KMS-11 (cell line): ENCODE measurements around the gene ZNF580.

Experiments used
- H2AFZ ChIP-seq: fragments of 200-600 bp; sonication (generic); 2 replicates; pipeline ENCODE4 v1.6.1; 2016; ENCODE audit warnings: antibody characterized with exemption, mixed run types, low read depth
- H3K27ac ChIP-seq: fragments of 200-600 bp; sonication (generic); 2 replicates; pipeline ENCODE4 v1.6.1; 2016; ENCODE audit warnings: mild to moderate bottlenecking, mixed run types
- H3K27me3 ChIP-seq: fragments of 200-600 bp; sonication (generic); 2 replicates; pipeline ENCODE4 v1.6.1; 2017; ENCODE audit warnings: mild to moderate bottlenecking, low read depth, mixed run types, moderate library complexity; ENCODE audit not compliant: insufficient read depth
- H3K36me3 ChIP-seq: fragments of 200-600 bp; sonication (generic); 2 replicates; pipeline ENCODE4 v1.6.1; 2017; ENCODE audit warnings: mild to moderate bottlenecking, mixed run types; ENCODE audit not compliant: insufficient read depth
- H3K4me1 ChIP-seq: fragments of 200-600 bp; sonication (generic); 2 replicates; pipeline ENCODE4 v1.6.1; 2016; ENCODE audit warnings: mild to moderate bottlenecking, low read depth, mixed run types; ENCODE audit not compliant: poor library complexity, severe bottlenecking
- H3K4me2 ChIP-seq: fragments of 200-600 bp; sonication (generic); 2 replicates; pipeline ENCODE4 v1.7.0; 2016; ENCODE audit warnings: mild to moderate bottlenecking, mixed run types
- H3K4me3 ChIP-seq: fragments of 200-600 bp; sonication (generic); IDR thresholded peaks from 2 replicates; pipeline ENCODE4 v1.6.1; 2017; ENCODE audit warnings: low read depth, low read length, mixed read lengths; ENCODE audit not compliant: insufficient read depth
- H3K79me2 ChIP-seq: fragments of 200-600 bp; sonication (generic); 2 replicates; pipeline ENCODE4 v1.6.1; 2016; ENCODE audit warnings: low read depth, mixed run types; ENCODE audit not compliant: insufficient read depth
- H3K9ac ChIP-seq: fragments of 200-600 bp; sonication (generic); 2 replicates; pipeline ENCODE4 v1.6.1; 2016; ENCODE audit warnings: mild to moderate bottlenecking, mixed run types
- H4K20me1 ChIP-seq: fragments of 200-600 bp; sonication (generic); 2 replicates; pipeline ENCODE4 v1.6.1; 2016; ENCODE audit warnings: mild to moderate bottlenecking, mixed run types; ENCODE audit not compliant: insufficient read depth
- CTCF ChIP-seq: fragments of 200-600 bp; sonication (generic); conservative IDR thresholded peaks from 2 replicates; pipeline ENCODE4 v1.6.1; 2017; ENCODE audit warnings: low read depth, mild to moderate bottlenecking, antibody characterized with exemption, low read length, moderate library complexity, mixed read lengths

Gene ZNF580

GRCh38 chr19:55621205-55621672 lies 19.6 kb upstream of the ZNF580 start:
- Histone ChIP-seq H3K4me2 (no peak overlapping the region), H4K20me1 (no peaks in the 10 kb centered on the region), H3K27me3 (no peaks in the 10 kb centered on the region), H3K9ac (no peak overlapping the region), H2AFZ (no peak overlapping the region), H3K4me1 (peaks cover 15% of the 10 kb centered on the region), H3K36me3 (no peaks in the 10 kb centered on the region), H3K4me3 (no peak overlapping the region), H3K79me2 (no peaks in the 10 kb centered on the region), H3K27ac (no peak overlapping the region)
- no peak for TF ChIP-seq CTCF

- Histone ChIP-seq H3K9ac (no peak overlapping the region), H2AFZ (no peak overlapping the region), H3K4me3 (no peak overlapping the region), H3K27ac (no peak overlapping the region), H3K36me3 (no peaks in the 10 kb centered on the region), H3K79me2 (no peaks in the 10 kb centered on the region), H3K4me2 (no peak overlapping the region), H4K20me1 (no peaks in the 10 kb centered on the region), H3K4me1 (peaks cover 15% of the 10 kb centered on the region), H3K27me3 (no peaks in the 10 kb centered on the region)
- no peak for TF ChIP-seq CTCF
These were observed 19.1 kb upstream of the ZNF580 start for GRCh38 chr19:55621673-55622231.

- H3K27ac ChIP-seq = no peak overlapping the region
- peaks cover 15% of the 10 kb centered on the region for H3K4me1 ChIP-seq
- no peak overlapping the region for H3K4me2 ChIP-seq
- TF ChIP-seq CTCF = no peak
- no peaks in the 10 kb centered on the region for H3K79me2 ChIP-seq
- H3K9ac ChIP-seq = no peak overlapping the region
- no peaks in the 10 kb centered on the region for H4K20me1 ChIP-seq
- H3K4me3 ChIP-seq = no peak overlapping the region
- no peaks in the 10 kb centered on the region; the same call in 1 of the 2 replicates for H3K27me3 ChIP-seq
- H2AFZ ChIP-seq = no peak overlapping the region
- H3K36me3 ChIP-seq = no peaks in the 10 kb centered on the region
These were observed 18.4 kb upstream of the ZNF580 start for GRCh38 chr19:55622242-55622969.

- Histone ChIP-seq H3K4me1 (peaks cover 15% of the 10 kb centered on the region), H4K20me1 (no peaks in the 10 kb centered on the region), H3K4me3 (no peak overlapping the region), H3K27ac (no peak overlapping the region), H3K79me2 (no peaks in the 10 kb centered on the region), H3K9ac (no peak overlapping the region), H3K4me2 (no peak overlapping the region), H2AFZ (no peak overlapping the region), H3K36me3 (no peaks in the 10 kb centered on the region), H3K27me3 (no peaks in the 10 kb centered on the region; the same call in 1 of the 2 replicates)
- no peak for TF ChIP-seq CTCF
These were observed 17.7 kb upstream of the ZNF580 start for GRCh38 chr19:55623130-55623529.
